Bronchial epithelial cell (primary cell): Measurements from ENCODE around the gene NF2. TPM values are rescaled to one million over a fixed set of nuclear protein-coding genes. Genes with fewer than 3 reads are reported as not detected.

Source experiments
- DNase-seq: peaks from one replicate; pipeline ENCODE4 v3.0.0-alpha.2; 2010; ENCODE audit warnings: low read depth
- FAIRE-seq: peaks from 2 replicates; lab custom pipeline; 2011; peaks lifted over from hg19 to GRCh38; lab: Jason Lieb, UNC
- H3K27me3 ChIP-seq: 2 replicates; pipeline ENCODE4 v1.5.1; 2011; ENCODE audit warnings: low read length; ENCODE audit not compliant: control insufficient read depth, insufficient read depth
- H3K36me3 ChIP-seq: 2 replicates; pipeline ENCODE4 v1.5.1; 2011; ENCODE audit warnings: low read length; ENCODE audit not compliant: control insufficient read depth, insufficient read depth
- H3K4me3 ChIP-seq: 2 replicates; pipeline ENCODE4 v1.5.1; 2011; ENCODE audit warnings: mild to moderate bottlenecking, low read depth, low read length, control low read depth
- CTCF ChIP-seq: IDR thresholded peaks from 2 replicates; pipeline ENCODE4 v1.5.1; 2011; ENCODE audit warnings: mild to moderate bottlenecking, moderate library complexity, low read length, control low read depth, inconsistent platforms; ENCODE audit not compliant: insufficient read depth, severe bottlenecking
- total RNA-seq: library from RNA; depleted of rRNA; stranded (reverse); fragments of >200 nt; gene quantifications from 2 replicates; pipeline ENCODE4 v1.2.1, GENCODE V29; 2014

Gene NF2
- total RNA-seq, 1 donor from 2014 or later = 28.4 TPM

DNA sequence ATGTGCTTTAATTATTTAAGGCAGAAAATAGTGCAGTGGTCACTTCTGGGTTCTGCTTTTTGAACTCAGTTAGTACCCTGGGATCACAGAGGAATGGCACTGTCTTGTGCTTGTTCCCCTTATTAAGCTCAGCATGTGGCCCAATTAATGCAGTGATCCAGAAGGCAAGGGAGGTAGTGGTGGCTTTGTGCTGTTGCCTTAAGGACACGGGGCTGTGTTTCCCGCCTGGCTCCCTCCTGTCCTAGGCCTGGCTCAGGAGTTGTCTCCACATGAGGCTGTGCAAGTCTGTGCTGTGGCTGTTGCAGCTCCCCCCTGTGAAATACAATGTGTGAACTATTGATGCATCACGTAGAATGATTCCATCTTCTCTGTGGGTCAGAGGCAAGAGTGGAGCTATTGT, 67.2 kb downstream of the NF2 start:
- FAIRE-seq = no peak
- TF ChIP-seq CTCF = no peak
- DNase-seq = no peak
- Histone ChIP-seq H3K4me3 (no peak overlapping the region), H3K36me3 (peaks cover 14% of the 10 kb centered on the region), H3K27me3 (no peaks in the 10 kb centered on the region)

GRCh38 chr22:29673361-29674066, 70.1 kb downstream of the NF2 start:
- H3K4me3 ChIP-seq = no peak overlapping the region
- FAIRE-seq (peak; percentile 68), DNase-seq (no peak)
- peaks cover 14% of the 10 kb centered on the region for H3K36me3 ChIP-seq
- TF ChIP-seq CTCF = no peak
- no peaks in the 10 kb centered on the region for H3K27me3 ChIP-seq

- no peak for TF ChIP-seq CTCF
- peaks cover 15% of the 10 kb centered on the region for H3K36me3 ChIP-seq
- FAIRE-seq (peak; percentile 7), DNase-seq (no peak)
- H3K4me3 ChIP-seq = no peak overlapping the region
- no peaks in the 10 kb centered on the region for H3K27me3 ChIP-seq
Measured at GRCh38 chr22:29674121-29674520, 70.7 kb downstream of the NF2 start.

- FAIRE-seq (no peak), DNase-seq (no peak)
- Histone ChIP-seq H3K36me3 (peaks cover 16% of the 10 kb centered on the region), H3K4me3 (no peak overlapping the region), H3K27me3 (no peaks in the 10 kb centered on the region)
- no peak for TF ChIP-seq CTCF
Measured at GRCh38 chr22:29679316-29679715, 75.9 kb downstream of the NF2 start.

GRCh38 chr22:29683536-29683935, 80.1 kb downstream of the NF2 start:
- no peak for FAIRE-seq
- H3K4me3 ChIP-seq = no peak overlapping the region
- no peaks in the 10 kb centered on the region for H3K27me3 ChIP-seq
- peaks cover 13% of the 10 kb centered on the region for H3K36me3 ChIP-seq
- TF ChIP-seq CTCF = no peak
- DNase-seq = no peak

DNA sequence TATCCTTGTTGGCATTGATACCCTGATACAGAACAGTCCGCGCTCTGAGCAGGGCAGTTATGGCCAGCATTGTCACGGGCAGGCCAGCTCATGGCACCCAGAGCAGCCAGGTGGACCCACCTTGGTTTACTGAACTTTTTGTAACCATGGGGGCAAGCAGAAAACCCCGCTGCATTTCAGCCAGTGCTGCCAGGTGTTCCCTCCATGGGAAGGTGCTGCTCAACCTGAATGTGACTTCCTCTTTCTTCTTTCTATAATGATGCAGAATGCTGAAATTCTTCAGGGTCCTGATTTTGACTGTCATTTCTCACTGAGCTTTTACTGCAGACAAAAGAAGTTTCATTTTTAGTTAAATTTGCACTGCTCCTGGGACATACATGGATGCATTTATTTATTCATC, 80.8 kb downstream of the NF2 start:
- no peak for FAIRE-seq
- peaks cover 10% of the 10 kb centered on the region for H3K36me3 ChIP-seq
- no peak overlapping the region for H3K4me3 ChIP-seq
- TF ChIP-seq CTCF = no peak
- DNase-seq = no peak
- no peaks in the 10 kb centered on the region for H3K27me3 ChIP-seq
